Esophagus muscularis mucosa (tissue), 4 donors: Measurements from ENCODE around the gene CD22. TPM values are rescaled to one million over a fixed set of nuclear protein-coding genes. Genes with fewer than 3 reads are reported as not detected.

Source experiments
- DNase-seq: peaks from one replicate; pipeline ENCODE4 v3.0.0-alpha.2; 2017; ENCODE audit errors: extremely low spot score
- H3K27ac ChIP-seq, 4 donors: fragments of 200-600 bp; sonication (generic); replicated peaks in 1 of 4; 1 replicate in 3 of 4; 2 replicates in 1 of 4; pipeline ENCODE4 v1.5.1; 2016 to 2019; ENCODE audit warnings: mild to moderate bottlenecking in 1 of 4
- H3K27me3 ChIP-seq, 4 donors: fragments of 200-600 bp; sonication (generic); one replicate each; pipeline versions ENCODE4 v1.5.1 to v1.6.0; 2016 to 2019
- H3K36me3 ChIP-seq, 4 donors: fragments of 200-600 bp; sonication (generic); one replicate each; pipeline ENCODE4 v1.5.1; 2016 to 2019
- H3K4me1 ChIP-seq, 4 donors: fragments of 200-600 bp; sonication (generic); one replicate each; pipeline ENCODE4 v1.5.1; 2016 to 2019
- H3K4me3 ChIP-seq, 4 donors: fragments of 200-600 bp; sonication (generic); 1 replicate in 2 of 4; 2 replicates in 2 of 4; pipeline ENCODE4 v1.5.1; 2016 to 2019; ENCODE audit warnings: mild to moderate bottlenecking in 4 of 4, moderate library complexity in 1 of 4
- H3K9me3 ChIP-seq, 4 donors: fragments of 200-600 bp; sonication (generic); 1 replicate in 3 of 4; 2 replicates in 1 of 4; pipeline ENCODE4 v1.5.1; 2016 to 2019
- EP300 ChIP-seq: sonication (generic); formaldehyde crosslinking; IDR thresholded peaks from one replicate; pipeline ENCODE4 v1.6.1; 2017; ENCODE audit warnings: antibody characterized with exemption
- POLR2A ChIP-seq: fragments of 450-650 bp; IDR thresholded peaks from one replicate; pipeline ENCODE4 v1.6.1; 2017; ENCODE audit warnings: antibody characterized with exemption, moderate library complexity, mild to moderate bottlenecking, low read depth
- POLR2AphosphoS5 ChIP-seq, 2 donors: sonication (generic); formaldehyde crosslinking; IDR thresholded peaks; one replicate each; pipeline ENCODE4 v1.6.1; 2017; ENCODE audit warnings: antibody characterized with exemption in 2 of 2
- WGBS: methylation state at CpG from one replicate; pipeline ENCODE4 v1.1.5; 2018; 5-methylcytosine and 5-hydroxymethylcytosine counted together
- intact Hi-C: fragments of 100-400 bp; cut with DNase I; formaldehyde crosslinking; loops from one replicate; pipeline ENCODE4 v1.15.1; 2023
- total RNA-seq, 4 donors: library from RNA; depleted of rRNA; stranded (reverse); fragments of >200 nt; gene quantifications; one replicate each; pipeline versions ENCODE4 v1.1.0 to v1.2.1, GENCODE V29; 2016
- TF ChIP-seq, protein P1 (sequence below), 3 experiments: fragments of 200-600 bp in 2 of 3; fragments of 450-650 bp in 1 of 3; sonication (generic) in 2 of 3; IDR thresholded peaks; one replicate each; pipeline ENCODE4 v1.5.1; 2017 to 2019; ENCODE audit warnings: antibody characterized with exemption in 3 of 3, mild to moderate bottlenecking in 2 of 3, moderate library complexity in 1 of 3

CD22 gene
- total RNA-seq, 4 donors from 2014 or later = 2.3 to 12.5 (median 3.7) TPM

DNA sequence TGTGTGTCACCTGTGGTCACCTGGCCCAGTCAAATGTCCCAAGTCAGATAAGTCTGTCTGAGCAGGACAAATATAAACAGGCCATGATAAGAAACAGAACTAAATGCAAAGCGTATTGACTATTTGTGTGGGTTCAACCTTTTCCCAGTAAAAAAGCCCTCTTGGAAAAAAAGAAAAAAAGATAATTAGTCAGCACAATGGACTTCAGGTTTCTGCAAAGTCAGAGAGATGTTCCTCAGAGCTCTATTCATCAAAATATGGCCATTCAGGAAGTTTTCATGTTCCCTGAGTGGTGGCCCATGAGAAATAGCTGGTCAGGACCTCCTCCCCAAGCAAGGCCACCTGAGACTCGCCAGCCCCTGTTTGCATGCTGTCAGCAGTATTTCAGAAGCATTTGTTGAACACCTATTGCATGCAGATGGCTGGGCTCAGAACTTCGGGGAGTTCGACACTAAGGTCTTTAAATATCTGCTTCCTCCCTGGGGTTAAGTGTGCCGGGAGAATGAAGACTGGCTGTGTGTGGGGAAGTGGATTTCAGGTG lies 32.0 kb downstream of the CD22 start:
- Histone ChIP-seq H3K27ac (no peak overlapping the region), H3K4me1 (no peaks in the 10 kb centered on the region), H3K27me3 (peaks cover 0 to 20% (median 0%) of the 10 kb centered on the region in 4 donors), H3K4me3 (no peak overlapping the region), H3K9me3 (no peaks in the 10 kb centered on the region), H3K36me3 (no peaks in the 10 kb centered on the region)
- intact Hi-C loops = no loop called here
- TF ChIP-seq POLR2A (no peak), EP300 (no peak), POLR2AphosphoS5 (IDR thresholded peaks at IDR 0.05) (no peak)
- TF ChIP-seq, protein P1, sequence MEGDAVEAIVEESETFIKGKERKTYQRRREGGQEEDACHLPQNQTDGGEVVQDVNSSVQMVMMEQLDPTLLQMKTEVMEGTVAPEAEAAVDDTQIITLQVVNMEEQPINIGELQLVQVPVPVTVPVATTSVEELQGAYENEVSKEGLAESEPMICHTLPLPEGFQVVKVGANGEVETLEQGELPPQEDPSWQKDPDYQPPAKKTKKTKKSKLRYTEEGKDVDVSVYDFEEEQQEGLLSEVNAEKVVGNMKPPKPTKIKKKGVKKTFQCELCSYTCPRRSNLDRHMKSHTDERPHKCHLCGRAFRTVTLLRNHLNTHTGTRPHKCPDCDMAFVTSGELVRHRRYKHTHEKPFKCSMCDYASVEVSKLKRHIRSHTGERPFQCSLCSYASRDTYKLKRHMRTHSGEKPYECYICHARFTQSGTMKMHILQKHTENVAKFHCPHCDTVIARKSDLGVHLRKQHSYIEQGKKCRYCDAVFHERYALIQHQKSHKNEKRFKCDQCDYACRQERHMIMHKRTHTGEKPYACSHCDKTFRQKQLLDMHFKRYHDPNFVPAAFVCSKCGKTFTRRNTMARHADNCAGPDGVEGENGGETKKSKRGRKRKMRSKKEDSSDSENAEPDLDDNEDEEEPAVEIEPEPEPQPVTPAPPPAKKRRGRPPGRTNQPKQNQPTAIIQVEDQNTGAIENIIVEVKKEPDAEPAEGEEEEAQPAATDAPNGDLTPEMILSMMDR (IDR thresholded peaks at IDR 0.05) = no peak
- 34% methylated on average over 5 of the region's 5 CpGs for WGBS
- DNase-seq = peak; percentile 21

DNA sequence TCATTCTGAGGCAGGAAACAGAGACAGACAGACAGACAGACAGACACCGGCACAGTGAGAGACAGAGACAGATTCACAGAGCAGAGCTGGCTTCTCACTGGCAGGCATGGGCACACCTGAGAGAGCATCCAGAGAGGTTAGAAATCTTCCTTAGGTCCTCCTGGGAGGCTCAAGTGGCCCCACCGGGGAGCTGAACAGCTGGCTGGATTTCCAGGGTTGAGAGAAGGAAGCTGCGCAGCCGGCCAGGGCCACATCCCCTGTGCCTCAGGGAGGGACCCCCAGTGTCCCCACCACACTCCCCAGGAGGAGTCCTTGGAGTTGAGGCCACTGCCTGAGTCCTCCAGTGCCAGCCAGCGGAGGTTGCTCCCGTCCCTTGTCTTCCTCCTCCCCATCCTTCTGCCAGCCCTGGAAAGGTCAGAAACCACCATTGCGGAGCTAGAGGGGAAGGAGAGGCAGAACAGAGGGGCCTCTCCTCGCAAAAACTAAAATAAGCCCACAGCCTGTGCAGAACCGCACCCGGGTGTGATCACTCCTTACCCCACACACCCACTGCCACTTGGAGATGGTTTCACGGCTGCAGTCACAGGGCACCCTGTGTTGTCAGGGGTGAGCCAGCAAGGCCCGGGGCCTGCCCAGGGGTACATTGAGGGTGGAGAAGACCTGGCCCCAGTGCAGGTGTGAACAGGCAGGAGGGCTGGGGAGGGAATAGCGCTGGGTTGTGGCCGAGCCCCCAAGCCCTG lies 33.4 kb downstream of the CD22 start:
- WGBS = 82% methylated on average over 5 of the region's 14 CpGs
- peak; percentile 37 for DNase-seq
- intact Hi-C loops = no loop called here
- TF ChIP-seq EP300 = no peak
- no peak for TF ChIP-seq POLR2AphosphoS5 (IDR thresholded peaks at IDR 0.05)
- TF ChIP-seq, protein P1 (IDR thresholded peaks at IDR 0.05) = no peak
- no peak for TF ChIP-seq POLR2A
- Histone ChIP-seq H3K27ac (no peak overlapping the region), H3K4me1 (no peaks in the 10 kb centered on the region), H3K9me3 (no peaks in the 10 kb centered on the region), H3K4me3 (no peak overlapping the region), H3K36me3 (no peaks in the 10 kb centered on the region), H3K27me3 (peaks cover 0 to 16% (median 0%) of the 10 kb centered on the region in 4 donors)

DNA sequence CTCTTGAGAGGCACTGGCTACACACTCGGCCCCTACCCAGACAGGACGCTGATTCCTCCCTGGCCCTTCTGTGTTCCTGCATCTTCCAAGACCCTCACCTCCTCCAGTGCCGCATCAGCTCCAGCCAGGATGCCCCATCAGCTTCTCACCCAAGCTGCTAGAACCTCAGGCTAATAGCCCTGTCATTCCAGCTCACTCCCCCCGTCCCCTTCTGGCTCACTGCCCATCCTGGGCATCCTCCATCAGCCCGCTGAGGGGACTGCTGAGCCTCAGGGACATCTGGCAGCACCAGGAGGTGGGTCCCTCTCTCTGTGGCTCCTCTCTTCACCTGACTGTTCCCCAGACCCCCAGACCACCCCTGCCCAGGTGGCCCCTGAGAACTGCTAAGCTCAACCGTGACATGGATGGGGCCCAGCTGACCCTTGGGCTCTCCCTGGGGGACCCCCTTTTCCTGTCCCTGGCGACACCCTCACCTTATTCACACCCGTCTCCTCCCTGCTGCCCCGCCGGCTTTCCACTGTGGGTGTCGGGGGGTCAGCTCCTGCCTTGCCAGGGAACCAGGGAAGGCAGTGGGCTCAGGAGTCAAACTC lies 34.1 kb downstream of the CD22 start:
- H3K27ac ChIP-seq = no peak overlapping the region
- H3K9me3 ChIP-seq = no peaks in the 10 kb centered on the region
- H3K4me3 ChIP-seq = no peak overlapping the region
- intact Hi-C loops = no loop called here
- TF ChIP-seq POLR2AphosphoS5 (IDR thresholded peaks at IDR 0.05) (no peak), POLR2A (no peak), EP300 (no peak)
- TF ChIP-seq, protein P1 (IDR thresholded peaks at IDR 0.05) = no peak
- peaks cover 0 to 13% (median 0%) of the 10 kb centered on the region in 4 donors for H3K27me3 ChIP-seq
- H3K36me3 ChIP-seq = no peaks in the 10 kb centered on the region
- 65% methylated on average over 7 of the region's 11 CpGs for whole genome bisulfite sequencing
- H3K4me1 ChIP-seq = no peaks in the 10 kb centered on the region
- peak; percentile 19 for DNase-seq

DNA sequence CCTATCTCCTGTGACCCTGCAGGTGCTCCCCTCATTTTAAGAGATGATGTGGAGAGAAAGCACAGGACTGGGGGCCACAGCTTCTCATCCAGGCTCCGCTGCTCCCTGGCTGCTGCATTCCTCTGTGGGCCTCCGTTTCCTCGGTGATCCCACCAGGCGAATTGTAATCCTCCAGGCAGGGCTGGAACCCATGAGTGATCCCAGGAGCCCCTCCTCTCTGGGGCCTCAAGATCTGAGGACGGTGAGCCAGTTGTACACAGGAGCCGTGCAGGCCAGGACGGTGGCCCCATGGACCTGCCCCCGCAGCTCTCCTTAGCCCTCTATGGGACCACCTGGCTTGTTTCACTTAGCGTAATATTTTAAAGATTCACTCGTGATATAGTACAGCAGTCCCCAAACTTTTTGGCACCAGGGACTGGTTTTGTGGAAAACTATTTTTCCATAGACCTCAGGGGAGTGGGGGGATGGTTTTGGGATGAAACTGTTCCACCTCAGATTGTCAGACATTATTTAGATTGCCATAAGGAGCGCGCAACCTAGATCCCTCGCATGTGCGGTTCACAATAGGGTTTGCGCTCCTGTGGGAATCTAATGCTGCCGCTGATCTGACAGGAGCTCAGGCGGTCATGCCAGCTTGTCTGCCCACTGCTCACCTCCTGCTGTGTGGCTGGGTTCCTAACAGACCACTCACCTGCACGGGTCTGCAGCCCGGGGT lies 34.9 kb downstream of the CD22 start:
- intact Hi-C loops = no loop called here
- Histone ChIP-seq H3K4me1 (no peaks in the 10 kb centered on the region), H3K27me3 (peaks cover 0 to 10% (median 0%) of the 10 kb centered on the region in 4 donors), H3K27ac (no peak overlapping the region), H3K9me3 (no peaks in the 10 kb centered on the region), H3K36me3 (no peaks in the 10 kb centered on the region), H3K4me3 (no peak overlapping the region)
- DNase-seq = peak; percentile 8
- WGBS = 92% methylated on average over 11 of the region's 19 CpGs
- no peak for TF ChIP-seq EP300
- TF ChIP-seq POLR2AphosphoS5 (IDR thresholded peaks at IDR 0.05) = no peak

DNA sequence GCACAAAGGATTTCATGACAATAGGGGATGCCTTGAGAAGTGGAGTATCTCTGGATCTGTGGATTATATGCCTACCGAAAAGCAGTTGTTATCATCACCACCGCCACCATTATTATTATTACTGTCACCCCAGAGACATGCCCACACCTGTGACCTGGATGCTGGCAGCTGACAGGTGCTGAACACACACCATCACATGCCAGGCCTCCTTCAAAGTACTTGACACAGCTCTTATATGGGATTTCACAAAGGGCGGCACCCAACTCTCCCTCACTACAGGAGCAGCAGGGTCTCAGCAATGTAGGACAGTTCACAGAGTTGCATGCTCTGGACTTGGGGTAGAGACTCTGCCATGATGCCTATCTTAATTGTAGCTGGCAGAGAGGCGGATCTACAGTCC lies 36.3 kb downstream of the CD22 start:
- 97% methylated on average over 3 of the region's 4 CpGs for WGBS
- intact Hi-C loops = no loop called here
- TF ChIP-seq EP300 = no peak
- TF ChIP-seq POLR2AphosphoS5 (IDR thresholded peaks at IDR 0.05) = no peak
- no peak for TF ChIP-seq POLR2A
- TF ChIP-seq, protein P1 (IDR thresholded peaks at IDR 0.05) = no peak
- Histone ChIP-seq H3K9me3 (no peaks in the 10 kb centered on the region), H3K36me3 (no peaks in the 10 kb centered on the region), H3K27ac (no peak overlapping the region), H3K4me1 (no peaks in the 10 kb centered on the region), H3K27me3 (peaks cover 0 to 10% (median 0%) of the 10 kb centered on the region in 4 donors), H3K4me3 (no peak overlapping the region)
- peak; percentile 17 for DNase-seq
